ENCODE measurements around the gene RPL36. TPM values are rescaled to one million over a fixed set of nuclear protein-coding genes. Genes with fewer than 3 reads are reported as not detected.

The RPL36 gene
- total RNA-seq, 1 experiment from 2014 or later, result 1,504 TPM

- Histone ChIP-seq H3K79me2 (ENCODE audit: insufficient read depth, low read length) (peaks cover 10% of the 10 kb centered on the region; the same call in 1 of the 2 replicates), H3K4me3 (replicated peaks in 1 of 2; ENCODE audit: low read depth in 1 of 2, low read length in 2 of 2) (no peak overlapping the region), H3K9me3 (ENCODE audit: control insufficient read depth in 1 of 2, insufficient read depth in 1 of 2, low read depth in 1 of 2, low read length in 2 of 2) (no peaks in the 10 kb centered on the region), H4K20me1 (ENCODE audit: insufficient read depth) (no peaks in the 10 kb centered on the region), H2AFZ (ENCODE audit: low read depth, low read length, poor library complexity, severe bottlenecking) (no peak overlapping the region), H3K27ac (ENCODE audit: low read depth, low read length) (no peak overlapping the region), H3K27me3 (ENCODE audit: insufficient read depth, low read length) (no peaks in the 10 kb centered on the region), H3K4me2 (ENCODE audit: low read length) (no peak overlapping the region), H3K4me1 (ENCODE audit: control insufficient read depth in 1 of 2, insufficient read depth in 2 of 2, low read length in 2 of 2) (no peaks in the 10 kb centered on the region; a peak in 2 of 4 replicates), H3K36me3 (ENCODE audit: control insufficient read depth in 1 of 2, insufficient read depth in 2 of 2, low read length in 2 of 2) (peaks cover 38 to 59% of the 10 kb centered on the region in 2 experiments; a peak in 3 of 4 replicates), H3K9me2 (ENCODE audit: insufficient read depth) (no peaks in the 10 kb centered on the region), H3K9ac (ENCODE audit: low read length) (no peak overlapping the region)
- ATAC-seq (no peak), DNase-seq (ENCODE audit: low read depth, low spot score) (no peak)
- ChIA-PET POLR2A (no interaction called here), RAD21 (ENCODE audit: low non-redundant PET in 1 of 2, low total read pairs in 2 of 2, uncharacterized antibody in 2 of 2, unreplicated experiment in 2 of 2) (no interaction called here), CTCF (no interaction called here)
- intact Hi-C loops (cut with micrococcal nuclease), result no loop called here
- BruUV-seq (replicated peaks), result no TSS peak
- TF ChIP-seq SIN3A (IDR thresholded peaks at IDR 0.05; ENCODE audit: low read depth), result no peak
- no peak for TF ChIP-seq SP1 (IDR thresholded peaks at IDR 0.05; ENCODE audit: low read depth)
- TF ChIP-seq ZNF274 (IDR thresholded peaks at IDR 0.05; ENCODE audit: low read depth, low read length), result no peak
- no peak for TF ChIP-seq CBX3 (IDR thresholded peaks at IDR 0.05; ENCODE audit: low read depth)
- no peak for TF ChIP-seq POLR2AphosphoS5 (IDR thresholded peaks at IDR 0.05; ENCODE audit: low read depth, low read length)
- TF ChIP-seq EZH2phosphoT487 (IDR thresholded peaks at IDR 0.05; ENCODE audit: borderline replicate concordance), result no peak
- no peak for TF ChIP-seq EZH2 (IDR thresholded peaks at IDR 0.05)
- no peak for TF ChIP-seq ZBTB33 (IDR thresholded peaks at IDR 0.05; ENCODE audit: extremely low read depth, insufficient replicate concordance, low read length)
These were observed 23.0 kb upstream of the RPL36 start for GRCh38 chr19:5666921-5667610.

All from HCT116 (cell line).